GM12878 (cell line): Measurements from ENCODE around the gene MPRIP. TPM values are rescaled to one million over a fixed set of nuclear protein-coding genes. Genes with fewer than 3 reads are reported as not detected.

ENCODE experiments used
- ATAC-seq: fragments of 200-7000 bp; cut with Tn5 transposase; 3 replicates; pipeline ENCODE4 v1.9.1; 2020; ENCODE audit warnings: mild to moderate bottlenecking, moderate library complexity
- BruUV-seq: library from RNA; stranded (reverse); fragments of 400-500 nt; replicated peaks from 2 replicates; lab custom pipeline; 2021; lab: Mats Ljungman, UMichigan
- CTCF ChIA-PET: fragments of 300-600 bp; sonication (Branson Sonifier 250); formaldehyde crosslinking; extraction: SDS; loops from one replicate; lab custom pipeline; 2021; ENCODE audit warnings: inconsistent platforms; lab: Yijun Ruan, JAX
- POLR2A ChIA-PET: fragments of 350-600 bp; formaldehyde crosslinking; extraction: SDS; loops from one replicate; lab custom pipeline; 2021; ENCODE audit warnings: inconsistent platforms; lab: Charles Lee
- RAD21 ChIA-PET: fragments of 300-600 bp; sonication (Branson Sonifier 250); formaldehyde crosslinking; loops from one replicate; lab custom pipeline; 2023; ENCODE audit warnings: antibody characterized with exemption; ENCODE audit not compliant: unreplicated experiment; lab: Charles Lee
- SMC1A ChIA-PET: fragments of 300-600 bp; sonication (Branson Sonifier 250); formaldehyde crosslinking; loops from one replicate; lab custom pipeline; 2023; ENCODE audit not compliant: unreplicated experiment, uncharacterized antibody; lab: Charles Lee
- DNase-seq: peaks from one replicate; pipeline ENCODE4 v3.0.0-alpha.2; 2011; ENCODE audit warnings: low read depth, low spot score
- FAIRE-seq: peaks from 3 replicates; lab custom pipeline; 2011; peaks lifted over from hg19 to GRCh38; lab: Jason Lieb, UNC
- H2AFZ ChIP-seq: 2 replicates; pipeline ENCODE4 v1.6.0; 2011; ENCODE audit warnings: low read depth, low read length, control low read depth; ENCODE audit not compliant: control insufficient read depth
- H3K27ac ChIP-seq: 2 replicates; pipeline ENCODE4 v1.5.1; 2011; ENCODE audit warnings: control low read depth; ENCODE audit not compliant: control insufficient read depth, insufficient read depth
- H3K27me3 ChIP-seq, 2 experiments: replicated peaks in 1 of 2; 2 replicates each; pipeline versions ENCODE4 v1.6.0 to v1.6.1; 2011; ENCODE audit warnings: low read length in 1 of 2; ENCODE audit not compliant: control insufficient read depth in 2 of 2, insufficient read depth in 2 of 2
- H3K36me3 ChIP-seq, 2 experiments: 2 replicates each; pipeline ENCODE4 v1.5.1; 2011; ENCODE audit warnings: low read length in 1 of 2; ENCODE audit not compliant: control insufficient read depth in 2 of 2, insufficient read depth in 2 of 2
- H3K4me1 ChIP-seq: 2 replicates; pipeline ENCODE4 v1.6.1; 2011; ENCODE audit warnings: mild to moderate bottlenecking, low read length, moderate library complexity, mixed read lengths; ENCODE audit not compliant: control insufficient read depth, insufficient read depth
- H3K4me2 ChIP-seq: 2 replicates; pipeline ENCODE4 v1.6.0; 2011; ENCODE audit warnings: control low read depth; ENCODE audit not compliant: control insufficient read depth, insufficient read depth
- H3K4me3 ChIP-seq: fragments of 200-600 bp; sonication (generic); 2 replicates; pipeline ENCODE4 v1.5.1; 2016
- H3K79me2 ChIP-seq: 2 replicates; pipeline ENCODE4 v1.6.0; 2011; ENCODE audit warnings: low read length; ENCODE audit not compliant: control insufficient read depth, insufficient read depth
- H3K9ac ChIP-seq: 2 replicates; pipeline ENCODE4 v1.8.0; 2011; ENCODE audit warnings: low read length, control low read depth, mixed read lengths; ENCODE audit not compliant: control insufficient read depth, insufficient read depth
- H3K9me3 ChIP-seq: replicated peaks from 3 replicates; pipeline ENCODE4 v1.5.1; 2011; ENCODE audit warnings: mild to moderate bottlenecking, low read length; ENCODE audit not compliant: control insufficient read depth, insufficient read depth
- H4K20me1 ChIP-seq: 2 replicates; pipeline ENCODE4 v1.6.0; 2011; ENCODE audit not compliant: control insufficient read depth, insufficient read depth
- BHLHE40 ChIP-seq, 2 experiments: fragments of 450-650 bp in 1 of 2; IDR thresholded peaks; 2 replicates each; pipeline ENCODE4 v1.6.1; 2011 to 2017; ENCODE audit warnings: low read depth in 2 of 2, borderline replicate concordance in 1 of 2, improper control_type of control experiment in 1 of 2, low read length in 1 of 2, mild to moderate bottlenecking in 1 of 2
- CTCF ChIP-seq, 3 experiments: IDR thresholded peaks in 2 of 3; conservative IDR thresholded peaks in 1 of 3; 2 replicates each; pipeline ENCODE4 v1.5.1; 2011; ENCODE audit warnings: low read depth in 3 of 3, low read length in 3 of 3, mild to moderate bottlenecking in 3 of 3, control low read depth in 2 of 3, moderate library complexity in 2 of 3, inconsistent platforms in 1 of 3, mixed read lengths in 1 of 3; ENCODE audit not compliant: control insufficient read depth in 2 of 3, insufficient read depth in 1 of 3; ENCODE audit errors: extremely low read depth in 1 of 3
- EGR1 ChIP-seq, 2 experiments: IDR thresholded peaks; 1 replicate in 1 of 2; 2 replicates in 1 of 2; pipeline ENCODE4 v1.6.1; 2011 to 2012; ENCODE audit warnings: low read depth in 2 of 2, low read length in 2 of 2, borderline replicate concordance in 1 of 2, mild to moderate bottlenecking in 1 of 2, moderate library complexity in 1 of 2
- POLR2AphosphoS2 ChIP-seq: IDR thresholded peaks from 2 replicates; pipeline ENCODE4 v1.6.1; 2011; ENCODE audit warnings: low read depth, mild to moderate bottlenecking, low read length, improper control_type of control experiment, moderate library complexity
- RAD21 ChIP-seq: IDR thresholded peaks from 2 replicates; pipeline ENCODE4 v1.6.1; 2011; ENCODE audit warnings: mild to moderate bottlenecking, low read depth, low read length, moderate library complexity; ENCODE audit not compliant: insufficient read depth
- SMARCA5 ChIP-seq: fragments of 450-650 bp; IDR thresholded peaks from 2 replicates; pipeline ENCODE4 v1.6.1; 2017; ENCODE audit warnings: mild to moderate bottlenecking
- SMC3 ChIP-seq: IDR thresholded peaks from 2 replicates; pipeline ENCODE4 v1.6.1; 2011; ENCODE audit warnings: low read length, improper control_type of control experiment, borderline replicate concordance
- TCF12 ChIP-seq: IDR thresholded peaks from 2 replicates; pipeline ENCODE4 v1.6.1; 2011; ENCODE audit warnings: low read depth, mild to moderate bottlenecking, low read length
- YY1 ChIP-seq: IDR thresholded peaks from 2 replicates; pipeline ENCODE4 v1.6.1; 2011; ENCODE audit warnings: low read depth, mild to moderate bottlenecking, low read length
- ZNF207 ChIP-seq: fragments of 450-650 bp; IDR thresholded peaks from 2 replicates; pipeline ENCODE4 v1.6.1; 2014; ENCODE audit warnings: antibody characterized with exemption, mild to moderate bottlenecking, borderline replicate concordance
- WGBS: methylation state at CpG from one replicate; pipeline ENCODE4 v1.1.6; 2016; ENCODE audit warnings: low lambda C conversion rate; ENCODE audit not compliant: insufficient replicate concordance, insufficient coverage; ENCODE audit errors: missing lambda C conversion rate; 5-methylcytosine and 5-hydroxymethylcytosine counted together
- in situ Hi-C: fragments of 300-500 bp; cut with MboI; formaldehyde crosslinking; loops from 9 replicates; pipeline ENCODE4 v1.14.3; 2018; ENCODE audit warnings: mixed read lengths
- intact Hi-C: fragments of 100-400 bp; cut with micrococcal nuclease; formaldehyde crosslinking; loops from one replicate; pipeline ENCODE4 v1.14.2; 2022; ENCODE audit not compliant: unreplicated experiment
- polyA plus RNA-seq, 11 experiments: library from polyadenylated mRNA; depleted of rRNA in 4 of 11; unstranded in 6 of 11; stranded (reverse) in 5 of 11; fragments of >200 nt; fragmentation: Nextera tagmentation in 4 of 11; fragmentation: Illumina TruSeq in 1 of 11; extraction: Ambion mirVana in 4 of 11; extraction: Trizol in 1 of 11; gene quantifications; 1 replicate in 1 of 11; 2 replicates in 10 of 11; pipeline versions ENCODE4 v1.2.1 to v1.2.3, GENCODE V29; 2011 to 2016; ENCODE audit warnings: inconsistent platforms in 2 of 11, missing spikeins in 2 of 11, low read depth in 1 of 11
- total RNA-seq, 4 experiments: library from RNA; depleted of rRNA in 3 of 4; stranded (reverse); fragments of >200 nt in 3 of 4; fragmentation: Illumina TruSeq in 1 of 4; extraction: Trizol in 1 of 4; gene quantifications; 2 replicates each; pipeline versions ENCODE4 v1.2.1 to v1.2.3, GENCODE V29; 2013 to 2021
- TF ChIP-seq, protein P1 (sequence below): fragments of 450-650 bp; IDR thresholded peaks from 2 replicates; pipeline ENCODE4 v1.6.1; 2017; ENCODE audit warnings: mild to moderate bottlenecking

The MPRIP gene
- total and polyA plus RNA-seq, 10 of the 15 experiments (the other 5 are each of a cell fraction or from before 2014, with no cell fraction given): 16.5 to 168 (median 71.7) TPM

DNA sequence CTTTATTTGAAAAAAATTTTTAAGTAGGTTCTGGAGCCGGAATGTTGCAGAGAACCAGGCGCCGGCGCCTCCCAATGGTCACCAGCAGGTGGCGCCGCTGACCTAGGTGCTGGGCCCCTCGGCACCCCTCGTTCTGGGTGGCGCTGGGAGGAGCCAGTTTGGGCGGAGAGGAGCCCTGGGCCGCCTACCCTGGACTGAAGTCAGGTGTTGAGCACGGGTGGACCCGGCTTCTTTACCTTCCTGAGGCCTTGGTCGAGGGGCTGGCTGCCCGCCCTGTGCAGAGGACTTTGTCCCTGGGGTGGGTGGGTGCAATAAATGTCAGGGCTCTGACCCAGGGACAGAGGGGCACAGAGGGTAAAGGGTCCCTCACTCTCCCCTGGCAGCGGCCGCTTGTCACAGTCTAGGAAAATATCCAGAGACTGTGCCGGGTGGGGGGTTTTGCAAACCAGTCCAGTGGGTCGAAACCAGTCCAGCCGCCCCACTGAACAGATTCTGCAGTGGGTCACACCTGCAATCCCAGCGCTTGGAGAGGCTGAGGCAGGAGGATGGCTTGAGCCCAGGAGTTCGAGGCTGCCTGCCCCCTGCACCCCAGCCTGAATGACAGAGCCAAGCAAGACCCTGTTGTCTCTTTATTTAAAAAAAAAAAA is 40.3 kb upstream of the MPRIP start:
- POLR2A ChIA-PET: no interaction called here
- SMC1A ChIA-PET: interaction anchor here (0.6 to 1.5 kb wide), 2 partner anchors 10 to 163 kb away, joined by 3 to 4 read pairs; no protein-coding TSS in a partner anchor
- intact Hi-C loops: loop anchor here (1.0 to 10.0 kb wide), 4 partner anchors 145 to 311 kb away; partner anchors contain the start of genes FLCN and PLD6
- no peak for DNase-seq
- no TSS peak for BruUV-seq
- RAD21 ChIA-PET: no interaction called here
- Histone ChIP-seq H3K9me3 (no peaks in the 10 kb centered on the region), H3K27me3 (no peaks in the 10 kb centered on the region), H3K9ac (no peak overlapping the region), H3K36me3 (no peaks in the 10 kb centered on the region), H3K27ac (no peak overlapping the region), H3K4me1 (no peaks in the 10 kb centered on the region), H3K79me2 (no peaks in the 10 kb centered on the region)
- TF ChIP-seq, protein P1, sequence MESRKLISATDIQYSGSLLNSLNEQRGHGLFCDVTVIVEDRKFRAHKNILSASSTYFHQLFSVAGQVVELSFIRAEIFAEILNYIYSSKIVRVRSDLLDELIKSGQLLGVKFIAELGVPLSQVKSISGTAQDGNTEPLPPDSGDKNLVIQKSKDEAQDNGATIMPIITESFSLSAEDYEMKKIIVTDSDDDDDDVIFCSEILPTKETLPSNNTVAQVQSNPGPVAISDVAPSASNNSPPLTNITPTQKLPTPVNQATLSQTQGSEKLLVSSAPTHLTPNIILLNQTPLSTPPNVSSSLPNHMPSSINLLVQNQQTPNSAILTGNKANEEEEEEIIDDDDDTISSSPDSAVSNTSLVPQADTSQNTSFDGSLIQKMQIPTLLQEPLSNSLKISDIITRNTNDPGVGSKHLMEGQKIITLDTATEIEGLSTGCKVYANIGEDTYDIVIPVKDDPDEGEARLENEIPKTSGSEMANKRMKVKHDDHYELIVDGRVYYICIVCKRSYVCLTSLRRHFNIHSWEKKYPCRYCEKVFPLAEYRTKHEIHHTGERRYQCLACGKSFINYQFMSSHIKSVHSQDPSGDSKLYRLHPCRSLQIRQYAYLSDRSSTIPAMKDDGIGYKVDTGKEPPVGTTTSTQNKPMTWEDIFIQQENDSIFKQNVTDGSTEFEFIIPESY: no peak
- TF ChIP-seq SMARCA5 (0 out of 2 replicates have a peak, but pooled peaks have one; percentile 38), YY1 (peak; percentile 83), SMC3 (peak; percentile 93), CTCF (IDR thresholded peaks at IDR 0.05 in 2 of 3, conservative IDR thresholded peaks at IDR 0.05 in 1 of 3; ENCODE audit: control insufficient read depth in 2 of 3, extremely low read depth in 1 of 3, insufficient read depth in 1 of 3, low read depth in 3 of 3, low read length in 3 of 3) (peak; percentile 94 to 96 (median 95)), TCF12 (0 out of 2 replicates have a peak, but pooled peaks have one; percentile 17), RAD21 (peak; percentile 98), POLR2AphosphoS2 (no peak), EGR1 (IDR thresholded peaks at IDR 0.05; ENCODE audit: borderline replicate concordance in 1 of 2, low read depth in 2 of 2, low read length in 2 of 2) (no peak), ZNF207 (no peak), BHLHE40 (IDR thresholded peaks at IDR 0.05; ENCODE audit: borderline replicate concordance in 1 of 2, low read depth in 2 of 2, low read length in 1 of 2) (peak; percentile 9 to 56; a peak in 1 of 4 replicates)
- TF ChIP-seq, all 136 proteins: peak for 7
- H3K4me2 ChIP-seq: no peak overlapping the region
- H4K20me1 ChIP-seq: no peaks in the 10 kb centered on the region
- in situ Hi-C loops: loop anchor here (5.0 kb wide), 1 partner anchor 305 kb away; no protein-coding TSS in a partner anchor
- WGBS: 18% methylated on average over 22 of the region's 22 CpGs
- CTCF ChIA-PET: interaction anchor here (3.6 kb wide), 1 partner anchor 311 kb away, joined by 21 read pairs; no protein-coding TSS in a partner anchor
- no peak overlapping the region for H3K4me3 ChIP-seq
- no peak overlapping the region for H2AFZ ChIP-seq
- FAIRE-seq: peak; percentile 88
- peak; percentile 98 for ATAC-seq
